ENCODE measurements around the gene CELF5.
"Not testable (repeated sequence)": the region's sequence is repeated elsewhere in the genome, so short reads cannot be mapped to it uniquely, and the experiment has no call there.

Gene CELF5

DNA sequence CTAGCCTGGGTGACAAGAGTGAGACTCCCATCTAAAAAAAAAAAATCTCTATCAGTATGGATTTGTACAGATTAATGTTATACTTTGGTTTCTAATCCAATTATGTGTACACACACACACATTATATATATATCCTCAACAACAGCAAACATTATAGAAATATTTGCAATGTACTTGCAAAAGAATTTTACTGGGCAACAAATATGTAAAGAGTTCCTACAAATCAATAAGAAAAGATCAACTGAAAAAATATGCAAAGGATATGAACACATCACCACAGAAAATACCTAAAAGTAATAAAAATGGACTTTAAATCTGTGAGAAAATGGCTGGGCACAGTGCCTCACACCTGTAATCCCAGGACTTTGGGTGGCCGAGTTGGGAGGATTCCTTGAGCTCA, 101.0 kb downstream of the CELF5 start:
- no peak for DNase-seq

DNA sequence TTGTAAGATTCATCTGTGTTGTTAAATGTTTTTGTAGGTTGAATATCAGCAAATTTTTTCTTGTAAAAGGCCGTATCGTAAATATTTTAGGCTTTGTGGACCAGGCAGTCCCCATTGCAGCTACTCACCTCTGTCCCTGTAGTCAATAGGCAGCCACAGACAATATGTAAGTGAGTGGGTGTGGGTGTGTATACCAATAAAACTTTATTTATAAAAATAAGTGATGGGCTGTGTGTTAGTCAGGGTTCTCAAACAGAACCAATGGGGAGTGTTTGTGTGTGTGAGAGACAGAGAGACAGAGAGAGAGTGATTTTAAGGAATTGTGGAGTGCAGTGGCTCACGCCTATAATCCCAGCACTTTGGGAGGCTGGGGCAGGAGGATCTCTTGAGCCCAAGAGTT, 104.3 kb downstream of the CELF5 start:
- no peak for DNase-seq

- DNase-seq = no peak
These were observed 105.6 kb downstream of the CELF5 start for GRCh38 chr19:3330047-3330446.

- not testable (repeated sequence) for DNase-seq
These were observed 107.8 kb downstream of the CELF5 start for GRCh38 chr19:3332232-3332631.

- no peak for DNase-seq
These were observed 108.6 kb downstream of the CELF5 start for GRCh38 chr19:3333020-3333583.

DNA sequence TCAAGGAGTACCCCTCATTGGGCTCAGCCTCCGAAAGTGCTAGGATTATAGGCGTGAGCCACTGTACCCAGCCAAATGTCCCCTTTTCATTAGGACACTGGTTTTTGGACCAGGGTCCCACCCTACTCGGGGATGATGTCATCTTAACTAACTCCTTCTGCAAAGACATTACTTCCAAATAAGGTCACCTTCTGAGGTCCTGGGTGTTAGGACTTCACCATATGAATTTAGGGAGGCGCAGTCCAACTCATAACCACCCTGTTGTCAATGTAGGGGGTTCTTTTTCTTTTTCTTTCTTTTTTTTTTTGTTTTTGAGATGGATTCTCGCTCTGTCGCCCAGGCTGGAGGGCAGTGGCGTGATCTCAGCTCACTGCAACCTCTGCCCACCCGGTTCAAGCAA, 109.2 kb downstream of the CELF5 start:
- no peak for DNase-seq

- not testable (repeated sequence) for DNase-seq
These were observed 110.4 kb downstream of the CELF5 start for GRCh38 chr19:3334749-3335430.

DNA sequence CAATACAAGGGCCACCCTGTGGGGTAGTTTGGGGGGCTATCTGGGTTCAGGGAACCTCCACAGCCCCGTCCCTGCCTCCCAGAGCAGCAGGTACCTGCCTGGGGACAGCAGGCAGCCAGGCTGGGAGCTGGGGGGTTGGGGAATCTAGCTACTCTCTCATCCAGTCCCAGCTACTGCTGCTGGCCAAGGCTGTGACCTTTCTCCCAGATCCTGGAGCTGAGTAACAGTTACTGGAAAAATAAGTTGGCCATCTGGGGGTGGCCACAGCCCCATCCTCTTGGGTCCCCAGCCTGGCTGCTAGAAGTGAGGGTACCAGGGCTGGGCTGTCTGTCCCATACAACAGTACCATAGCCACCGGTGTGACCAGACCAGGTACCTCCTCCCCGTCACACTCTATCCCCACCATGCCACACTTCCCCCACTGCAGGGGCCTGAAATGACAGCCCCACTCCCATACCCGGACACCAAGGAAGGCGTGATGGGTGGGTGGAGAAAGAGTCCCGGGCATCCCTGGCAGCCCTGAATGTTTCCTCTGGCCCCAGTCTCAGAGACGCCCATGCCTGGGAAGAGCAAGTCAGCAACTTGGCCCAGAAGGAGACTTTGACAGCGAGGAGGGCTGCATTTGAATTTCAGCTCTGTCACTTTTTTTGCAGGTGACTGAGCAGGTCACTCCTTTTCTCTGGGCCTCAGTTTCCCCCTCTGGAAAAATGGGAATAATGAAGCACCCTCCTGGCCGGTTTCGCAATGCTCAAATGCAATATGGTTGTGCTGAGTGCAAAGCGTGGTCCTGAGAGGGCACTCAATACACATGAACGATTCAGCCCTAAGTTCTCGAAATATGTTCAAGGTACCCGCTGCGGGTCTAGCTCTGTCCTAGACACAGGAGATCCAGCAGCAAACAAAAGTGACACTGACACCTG, 111.2 kb downstream of the CELF5 start:
- DNase-seq = no peak

GRCh38 chr19:3336351-3336679, 111.9 kb downstream of the CELF5 start:
- no peak for DNase-seq

GRCh38 chr19:3336680-3337523, 112.4 kb downstream of the CELF5 start:
- no peak for DNase-seq

DNA sequence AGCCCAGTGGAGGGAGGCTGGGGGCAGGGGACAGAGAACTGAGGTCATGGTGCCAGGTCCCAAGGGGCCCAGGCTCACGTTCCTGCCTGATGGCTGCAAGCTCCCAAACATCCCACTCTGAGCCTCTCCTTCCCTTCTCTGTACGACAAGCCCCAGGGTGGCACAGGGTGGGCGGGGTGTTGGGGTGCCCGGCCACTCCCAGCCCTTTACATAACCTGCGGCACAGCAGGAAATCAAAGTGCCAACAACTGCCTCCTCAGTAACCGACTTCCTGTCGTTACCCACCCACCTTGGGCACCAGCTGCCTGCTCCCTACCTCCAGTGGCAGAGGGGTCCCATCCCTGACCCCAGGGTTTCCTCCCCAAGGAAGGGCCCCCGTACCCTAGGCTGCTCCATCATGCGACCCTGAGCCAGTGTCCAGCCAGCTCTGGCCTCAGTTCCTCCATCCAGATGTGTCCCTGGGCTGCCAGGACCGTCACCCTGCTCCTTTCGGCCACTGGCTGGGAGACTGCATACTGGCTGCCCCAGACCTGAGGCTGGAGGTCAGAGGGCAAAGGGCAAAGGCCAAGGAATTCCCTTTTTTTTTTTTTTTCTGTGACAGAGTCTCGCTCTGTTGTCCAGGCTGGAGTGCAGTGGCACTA, 114.2 kb downstream of the CELF5 start:
- DNase-seq = peak; percentile 44

DNA sequence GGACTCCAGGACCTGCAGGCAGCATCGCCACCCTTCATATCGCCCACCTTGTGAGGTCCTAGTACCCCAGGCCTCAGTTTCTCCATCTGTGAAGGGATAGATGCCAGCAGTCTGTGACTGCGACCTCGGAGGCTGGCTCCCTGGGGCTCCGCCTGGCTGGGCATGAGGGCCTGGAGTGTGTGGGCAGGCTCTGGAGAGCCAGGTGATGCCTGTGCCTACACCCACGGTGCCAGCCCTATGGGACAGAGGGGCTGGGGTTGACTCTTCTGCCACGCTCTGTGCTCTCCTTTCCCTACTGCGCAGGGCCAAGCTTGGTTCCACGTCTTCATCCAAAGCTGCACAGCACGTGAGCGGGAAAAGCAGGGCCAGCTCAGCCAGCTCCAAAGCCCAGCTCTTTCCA, 115.9 kb downstream of the CELF5 start:
- no peak for DNase-seq

DNA sequence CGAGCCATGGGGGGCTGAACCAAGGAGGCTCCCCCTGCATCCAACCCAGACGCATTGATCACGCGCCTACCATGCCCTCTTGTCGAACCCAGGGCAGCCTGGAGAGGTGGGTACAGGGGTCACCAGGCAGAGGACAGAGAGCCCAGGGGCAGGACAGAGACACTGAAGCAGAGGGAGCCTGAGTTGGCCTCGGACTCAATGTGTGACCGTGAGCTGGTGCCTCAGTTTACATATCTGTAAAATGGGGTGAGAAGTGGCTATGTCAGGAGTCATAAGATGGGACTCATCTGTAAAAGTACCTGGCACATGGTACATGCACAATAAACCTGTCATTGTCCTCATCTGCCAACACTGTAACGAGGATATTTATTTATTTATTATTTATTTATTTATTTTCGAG, 117.8 kb downstream of the CELF5 start:
- no peak for DNase-seq

GRCh38 chr19:3342962-3343361, 118.5 kb downstream of the CELF5 start:
- DNase-seq = not testable (repeated sequence)

DNA sequence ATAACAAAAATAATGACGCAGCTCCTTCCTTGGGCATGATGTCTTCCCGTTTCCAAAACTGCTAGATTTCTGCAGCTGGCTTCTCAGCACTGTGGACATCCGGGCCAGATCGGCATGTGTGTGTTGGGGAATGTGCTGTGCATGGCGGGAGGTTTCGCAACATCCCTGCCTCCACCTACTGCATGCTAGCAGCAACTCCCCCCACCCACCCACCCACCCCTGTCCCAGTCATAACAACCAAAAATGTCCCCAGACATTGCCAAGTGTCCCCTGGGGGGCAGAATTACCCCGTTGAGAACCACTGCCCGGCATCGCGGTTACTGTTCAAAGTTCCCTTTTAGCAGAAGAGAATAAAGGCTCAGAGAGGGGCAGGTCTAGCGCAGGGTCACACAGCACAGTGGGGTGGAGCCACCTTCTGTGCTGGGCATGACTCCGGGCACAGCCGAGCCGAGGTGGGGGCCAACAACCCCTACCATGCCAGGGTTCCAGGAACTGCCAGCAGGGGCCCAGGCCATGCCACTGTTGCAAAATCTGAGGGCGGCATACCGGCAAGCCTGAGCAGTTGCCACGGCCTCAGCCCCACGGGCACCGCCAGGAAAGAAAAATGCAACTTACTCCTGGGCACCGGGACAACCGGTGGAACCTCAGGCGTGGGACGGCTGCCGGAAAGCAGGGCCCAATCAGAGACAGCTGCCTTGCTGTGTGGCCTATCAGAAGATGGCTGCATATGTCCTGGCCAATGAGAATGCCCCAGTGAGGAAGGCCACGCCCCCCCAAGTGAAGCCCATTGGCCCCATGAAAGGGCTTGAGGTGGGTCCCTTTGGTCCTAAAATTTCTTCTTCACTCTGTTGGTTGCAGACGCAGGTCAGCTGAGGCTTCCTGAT, 119.4 kb downstream of the CELF5 start:
- DNase-seq = peak; percentile 61

DNA sequence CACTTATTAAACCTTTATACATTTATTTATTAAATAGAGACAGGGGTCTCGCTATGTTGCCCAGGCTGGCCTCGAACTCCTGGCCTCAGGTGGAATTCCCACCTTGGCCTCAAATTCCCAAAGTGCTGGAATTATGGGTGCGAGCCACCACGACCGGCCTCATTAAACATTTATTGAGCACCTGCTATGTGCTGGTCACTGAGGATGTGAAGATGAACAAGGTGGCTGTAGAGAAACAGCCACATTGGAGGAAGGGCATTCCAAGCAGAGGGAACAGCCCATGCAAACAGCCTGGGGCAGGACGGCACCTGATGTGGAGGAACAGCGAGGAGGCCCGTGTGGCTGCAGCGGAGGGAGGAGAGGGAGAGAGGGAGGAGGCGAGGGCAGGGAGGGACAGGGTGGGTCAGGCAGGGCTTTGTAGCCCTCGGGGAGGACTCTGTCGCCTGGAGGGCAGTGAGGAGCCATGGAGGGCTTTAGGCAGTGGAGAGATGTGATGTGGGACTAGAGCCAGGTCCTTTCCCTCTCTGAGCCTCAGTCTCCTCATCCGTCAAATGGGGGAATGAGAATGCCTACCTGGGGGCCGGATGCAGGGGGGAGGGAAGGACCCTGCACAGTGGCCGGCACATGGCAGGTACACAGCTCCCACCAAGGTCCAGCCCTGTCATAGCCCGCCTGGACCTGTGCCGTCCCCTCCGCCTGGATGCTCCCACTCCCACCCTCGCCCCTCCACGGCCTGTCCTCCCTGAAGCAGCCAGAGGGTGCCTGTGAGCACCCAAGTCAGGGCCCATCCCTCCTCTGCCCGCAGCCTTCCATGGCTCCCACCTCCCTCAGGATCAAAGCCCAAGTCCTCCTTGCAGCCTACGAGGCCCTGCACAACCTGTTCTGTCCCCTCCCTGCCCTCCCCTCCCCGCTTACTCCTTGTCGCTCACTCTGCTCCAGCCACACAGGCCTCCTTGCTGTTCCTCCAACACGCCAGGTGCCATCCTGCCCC, 120.4 kb downstream of the CELF5 start:
- DNase-seq = no peak

GRCh38 chr19:3345850-3346460, 121.5 kb downstream of the CELF5 start:
- no peak for DNase-seq

All from GF-D8 (cell line).